ENCODE results near the gene RUSC1.

GRCh38 chr1:155323729-155324036 lies 3.0 kb downstream of the RUSC1 start:
- TF ChIP-seq CTCF (IDR thresholded peaks at IDR 0.05) (no peak), POLR2A (IDR thresholded peaks at IDR 0.05) (no peak), POLR2AphosphoS5 (IDR thresholded peaks at IDR 0.05) (peak in 2 of 3 donors; percentile 2 to 30), EP300 (IDR thresholded peaks at IDR 0.05) (no peak)
